ENCODE data around the gene GBP6.
"Not testable (repeated sequence)": the region's sequence is repeated elsewhere in the genome, so short reads cannot be mapped to it uniquely, and the experiment has no call there.

GBP6 gene

DNA sequence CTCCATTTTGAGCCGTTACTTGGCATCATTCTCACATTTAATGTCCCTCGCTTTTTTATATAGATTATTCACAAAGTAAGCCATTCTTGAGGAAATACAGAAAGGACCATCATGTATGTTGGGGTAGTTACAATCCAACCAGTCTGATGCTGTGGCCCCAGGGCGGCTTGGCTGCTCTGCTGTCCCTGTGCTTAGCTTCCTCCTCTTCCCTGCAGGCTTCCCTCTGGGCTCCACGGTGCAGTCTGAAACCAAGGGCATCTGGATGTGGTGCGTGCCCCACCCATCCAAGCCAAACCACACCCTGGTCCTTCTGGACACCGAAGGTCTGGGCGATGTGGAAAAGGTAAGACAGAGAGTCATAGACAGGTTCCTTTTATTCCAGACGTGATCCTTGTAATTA is 5.5 kb downstream of the GBP6 start:
- DNase-seq: no peak

DNA sequence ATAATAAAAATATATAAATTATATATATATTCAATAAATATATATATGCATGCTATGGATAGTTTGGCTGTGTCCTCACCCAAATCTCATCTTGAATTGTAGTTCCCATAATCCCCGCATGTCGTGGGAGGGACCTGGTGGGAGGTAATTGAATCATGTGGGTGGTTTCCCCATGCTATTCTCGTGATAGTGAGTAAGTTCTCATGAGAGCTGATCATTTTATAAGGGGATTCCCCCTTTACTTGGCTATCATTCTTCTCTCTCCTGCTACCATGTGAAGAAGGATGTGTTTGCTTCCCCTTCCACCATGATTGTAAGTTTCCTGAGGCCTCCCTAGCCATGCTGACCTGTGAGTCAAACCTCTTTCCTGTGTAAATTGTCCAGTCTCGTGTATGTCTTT is 10.0 kb downstream of the GBP6 start:
- DNase-seq: peak; percentile 27 to 29

DNA sequence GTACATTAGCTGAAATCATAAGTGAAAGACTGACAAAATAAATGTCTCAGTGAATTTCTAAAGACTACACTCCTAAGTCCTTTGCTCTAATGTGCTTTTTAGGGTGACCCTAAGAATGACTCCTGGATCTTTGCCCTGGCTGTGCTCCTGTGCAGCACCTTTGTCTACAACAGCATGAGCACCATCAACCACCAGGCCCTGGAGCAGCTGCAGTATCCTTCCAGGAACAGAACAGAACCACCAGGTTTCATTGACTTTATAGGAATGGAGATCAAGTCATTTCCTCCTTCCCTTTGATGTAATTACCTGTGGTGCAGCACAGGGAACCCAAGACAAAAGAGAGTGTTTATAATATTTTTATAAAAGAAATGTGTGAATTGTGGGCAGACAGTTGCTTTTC is 14.1 kb downstream of the GBP6 start:
- no peak for DNase-seq

DNA sequence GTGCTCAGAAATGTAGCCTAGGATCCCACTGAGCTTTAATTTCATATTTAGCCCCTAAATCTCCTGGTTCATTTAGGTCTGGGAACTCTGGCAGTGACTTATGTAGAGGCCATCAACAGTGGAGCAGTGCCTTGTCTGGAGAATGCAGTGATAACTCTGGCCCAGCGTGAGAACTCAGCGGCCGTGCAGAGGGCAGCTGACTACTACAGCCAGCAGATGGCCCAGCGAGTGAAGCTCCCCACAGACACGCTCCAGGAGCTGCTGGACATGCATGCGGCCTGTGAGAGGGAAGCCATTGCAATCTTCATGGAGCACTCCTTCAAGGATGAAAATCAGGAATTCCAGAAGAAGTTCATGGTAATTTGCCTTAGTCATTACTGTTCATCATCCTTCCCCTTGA is 17.8 kb downstream of the GBP6 start:
- DNase-seq: no peak

DNA sequence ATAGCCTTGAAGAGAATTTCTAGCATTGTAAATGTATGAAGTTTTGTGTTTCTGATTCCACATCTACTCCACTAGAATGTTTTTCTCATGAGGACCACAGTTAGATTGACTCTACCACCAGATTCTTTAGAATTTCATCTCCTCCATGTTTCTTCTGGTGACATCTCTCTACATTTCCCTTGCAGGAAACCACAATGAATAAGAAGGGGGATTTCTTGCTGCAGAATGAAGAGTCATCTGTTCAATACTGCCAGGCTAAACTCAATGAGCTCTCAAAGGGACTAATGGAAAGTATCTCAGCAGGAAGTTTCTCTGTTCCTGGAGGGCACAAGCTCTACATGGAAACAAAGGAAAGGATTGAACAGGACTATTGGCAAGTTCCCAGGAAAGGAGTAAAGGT is 18.6 kb downstream of the GBP6 start:
- no peak for DNase-seq

DNA sequence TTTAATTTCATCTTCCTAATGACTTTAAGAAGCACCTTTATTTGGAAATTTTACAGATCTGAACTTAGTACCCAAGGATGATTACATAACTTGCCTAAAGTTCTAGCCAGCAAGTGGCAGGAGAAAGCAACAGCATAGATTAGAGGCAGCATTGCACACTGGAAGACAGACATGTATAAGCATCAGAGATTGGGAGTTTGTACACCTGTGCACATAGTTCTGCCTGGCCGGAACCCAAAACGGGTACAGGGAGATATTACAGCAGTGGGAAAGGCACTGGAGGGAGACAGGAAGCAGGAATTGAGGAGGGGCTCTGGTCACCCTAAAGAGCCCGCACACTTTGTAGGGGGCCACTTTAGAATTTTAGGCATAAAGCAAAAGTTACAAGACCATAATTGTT is 19.3 kb downstream of the GBP6 start:
- DNase-seq: no peak

DNA sequence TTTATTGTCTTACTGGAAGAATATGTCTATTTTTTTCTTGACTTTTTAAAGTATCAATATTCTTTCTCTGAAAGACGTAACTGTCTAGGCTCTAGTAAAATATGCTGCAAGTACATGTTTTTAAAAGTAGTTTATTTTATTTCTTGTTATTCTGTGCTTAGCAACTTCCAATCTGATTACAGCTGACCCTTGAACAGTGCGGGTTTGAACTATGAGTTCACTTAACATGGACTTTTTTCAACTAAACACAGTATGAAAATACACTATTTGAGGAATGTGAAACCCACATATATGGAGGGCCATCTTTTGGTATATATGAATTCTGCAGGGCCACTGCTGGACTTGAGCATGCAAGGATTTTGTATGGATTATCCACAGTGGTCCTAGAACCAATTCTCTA is 26.8 kb downstream of the GBP6 start:
- no peak for DNase-seq

DNA sequence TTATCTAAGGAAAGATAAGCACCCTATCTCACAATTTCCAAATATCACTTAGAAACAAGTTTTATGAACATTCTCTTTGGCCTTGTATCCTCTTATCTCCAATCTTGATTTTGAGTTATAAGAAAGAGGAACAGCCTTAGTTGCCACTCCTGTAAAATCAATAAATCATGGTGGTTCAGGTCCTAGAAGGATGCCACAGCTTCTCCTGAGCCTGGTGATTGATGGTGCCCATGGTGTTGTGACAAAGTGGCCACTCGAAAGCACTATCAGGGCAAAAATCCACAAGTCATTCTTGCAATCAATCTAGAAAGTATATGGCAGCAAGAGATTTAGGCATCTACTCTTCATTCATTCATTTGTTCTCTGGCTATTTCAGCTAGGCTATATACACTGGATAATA is 27.8 kb downstream of the GBP6 start:
- DNase-seq: no peak

DNA sequence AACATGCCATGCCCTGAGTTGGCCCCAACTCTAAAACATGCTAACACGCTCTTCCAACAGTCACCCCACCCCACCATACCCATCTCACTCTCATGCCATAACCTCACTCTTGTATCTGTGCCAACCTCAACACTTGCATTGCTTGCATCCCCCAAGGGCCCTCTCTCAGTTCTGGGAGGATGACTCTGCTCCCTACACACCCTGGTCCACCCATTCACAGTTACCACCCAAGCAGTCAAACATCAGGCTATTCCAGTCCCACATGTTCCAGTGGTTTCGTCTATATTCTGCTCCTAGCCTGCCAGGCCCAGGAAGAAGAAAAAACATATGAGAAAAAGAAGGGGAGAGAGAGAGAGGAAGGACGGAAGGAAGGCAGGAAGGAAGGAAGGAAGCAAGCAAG is 31.0 kb downstream of the GBP6 start:
- DNase-seq: no peak

DNA sequence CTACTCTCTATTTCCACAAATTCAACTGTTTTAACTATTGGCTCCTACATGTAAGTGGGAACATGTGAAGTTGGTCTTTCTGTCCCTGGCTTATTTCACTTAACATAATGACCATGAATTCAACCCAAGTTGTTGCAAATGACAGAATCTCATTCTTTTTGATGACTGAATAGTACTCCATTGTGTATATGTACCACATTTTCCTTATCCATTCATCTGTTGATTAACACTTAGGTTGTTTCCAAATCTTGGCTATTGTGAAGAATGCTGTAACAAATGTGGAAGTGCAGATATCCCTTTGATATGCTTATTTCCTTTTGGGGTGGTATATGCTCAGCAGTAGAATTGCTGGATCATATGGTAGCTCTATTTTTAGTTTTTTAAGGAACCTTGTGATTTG is 33.0 kb downstream of the GBP6 start:
- no peak for DNase-seq

DNA sequence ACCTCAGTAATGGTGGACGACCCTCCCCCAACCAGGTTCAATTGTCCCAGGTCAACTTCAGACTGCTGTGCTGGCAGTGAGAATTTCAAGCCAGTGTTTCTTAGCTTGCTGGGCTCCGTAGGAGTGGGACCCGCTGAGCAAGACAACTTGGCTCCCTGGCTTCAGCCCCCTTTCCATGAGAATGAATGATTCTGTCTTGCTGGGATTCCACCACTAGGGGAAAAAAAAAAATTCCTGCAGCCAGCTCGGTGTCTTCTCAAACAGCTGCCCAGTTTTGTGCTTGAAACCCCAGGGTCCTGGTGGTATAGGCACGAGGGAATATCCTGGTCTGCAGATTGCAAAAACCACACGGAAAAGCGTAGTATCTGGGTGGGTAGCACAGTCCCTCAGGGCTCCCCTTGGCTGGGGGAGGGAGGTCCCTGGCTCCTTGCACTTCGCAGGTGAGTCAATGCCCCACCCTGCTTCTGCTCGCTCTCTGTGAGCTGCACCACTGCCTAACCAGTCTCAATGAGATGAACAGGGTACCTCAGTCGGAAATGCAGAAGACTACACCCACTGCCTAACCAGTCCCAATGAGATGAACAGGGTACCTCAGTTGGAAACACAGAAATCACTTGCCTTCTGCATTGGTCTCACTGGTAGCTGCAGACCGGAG is 41.5 kb downstream of the GBP6 start:
- DNase-seq: no peak

DNA sequence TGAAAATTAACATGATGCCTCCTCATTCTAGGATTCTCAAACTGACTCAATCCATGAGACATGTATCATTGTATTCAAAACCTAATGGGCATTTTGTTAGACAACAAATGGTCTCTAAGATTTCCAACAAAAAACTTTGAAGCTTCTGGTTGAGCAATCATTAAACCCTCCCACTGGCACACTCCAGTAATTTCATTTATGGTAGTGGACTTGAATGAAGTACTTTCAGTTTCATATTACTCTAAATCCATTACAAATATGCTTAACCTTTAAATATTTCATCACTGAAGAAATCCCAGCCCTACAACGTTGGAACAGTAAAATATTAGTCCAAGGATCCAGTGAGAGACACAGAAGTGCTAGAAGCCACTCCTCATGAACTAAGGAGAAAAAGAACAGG is 43.5 kb downstream of the GBP6 start:
- DNase-seq: peak; percentile 66 to 80

DNA sequence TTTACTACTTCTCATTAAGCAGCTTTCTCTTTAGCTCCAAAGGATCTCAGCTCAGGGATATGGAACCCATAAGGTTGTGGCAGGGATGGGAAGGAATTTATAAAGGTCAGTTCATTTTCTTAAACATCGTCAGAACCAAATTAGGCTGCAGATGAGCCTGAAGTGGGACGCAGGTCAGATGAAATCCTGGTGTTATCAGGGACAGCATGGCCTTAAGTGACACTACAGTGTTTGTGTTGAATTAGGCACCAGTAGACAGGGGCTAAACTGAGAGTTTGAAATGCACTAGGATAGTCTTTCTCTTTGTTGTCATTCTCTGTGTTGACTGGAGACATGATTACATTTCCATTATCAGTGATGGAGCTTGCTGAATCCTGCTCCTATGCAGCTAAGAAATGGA is 43.9 kb downstream of the GBP6 start:
- not testable (repeated sequence) for DNase-seq

DNA sequence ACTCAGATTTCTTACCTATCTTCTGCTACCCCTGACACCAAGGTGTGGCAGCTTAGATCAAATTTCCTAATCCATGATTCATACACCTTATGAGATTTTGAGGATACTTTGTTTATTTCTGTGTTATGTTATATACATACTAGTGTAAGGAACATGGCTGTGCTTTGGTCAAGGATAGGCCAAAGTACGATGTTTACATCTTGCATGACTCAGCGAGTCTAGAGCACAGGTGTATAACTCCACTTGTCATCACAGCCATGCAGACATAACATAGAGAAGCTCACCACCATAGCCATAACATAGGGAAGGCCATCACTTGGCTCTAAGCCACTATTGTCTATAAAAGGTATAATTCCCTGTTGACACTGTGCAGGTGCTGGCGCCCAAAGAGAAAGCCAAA is 61.2 kb downstream of the GBP6 start:
- no peak for DNase-seq

DNA sequence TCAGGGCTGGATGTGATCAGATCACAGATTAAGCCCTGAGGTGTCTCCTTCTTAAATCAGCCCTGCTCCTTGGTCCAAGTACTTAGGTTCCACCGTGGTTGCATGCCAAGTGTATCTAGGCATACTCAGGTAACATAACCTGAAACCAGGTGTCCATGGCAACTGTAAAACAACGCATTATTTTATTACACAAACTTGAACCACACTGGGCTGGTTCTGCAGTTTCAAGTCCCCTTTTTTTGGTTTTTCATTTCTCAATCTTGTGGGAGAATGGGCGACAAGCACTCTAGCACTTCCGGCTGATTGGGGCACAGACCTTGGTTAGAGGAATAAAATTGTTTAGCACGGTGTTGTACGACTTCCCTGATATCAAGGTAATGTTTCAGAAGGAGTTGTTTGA is 65.2 kb downstream of the GBP6 start:
- peak in 1 of 2 donors; percentile 29 for DNase-seq

DNA sequence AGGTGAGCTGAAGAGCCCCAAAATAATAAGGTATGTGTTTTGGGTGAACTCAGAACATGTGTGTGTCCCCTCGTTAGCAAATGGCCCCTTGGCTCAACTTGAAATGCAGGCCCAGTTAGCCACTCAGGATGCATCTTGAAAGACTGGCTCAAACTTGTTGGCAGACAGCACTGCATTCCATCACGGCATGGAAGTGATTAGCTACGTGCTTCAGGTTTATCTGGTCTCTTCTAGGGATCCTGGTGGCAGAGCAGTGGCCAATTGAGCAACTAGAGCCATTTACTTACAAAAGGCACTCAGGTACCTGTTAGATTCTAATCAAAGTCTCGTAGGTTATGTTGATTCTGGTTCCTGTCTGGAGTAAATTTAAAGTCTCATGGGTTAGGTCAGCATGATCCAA is 65.8 kb downstream of the GBP6 start:
- not testable (repeated sequence) for DNase-seq

DNA sequence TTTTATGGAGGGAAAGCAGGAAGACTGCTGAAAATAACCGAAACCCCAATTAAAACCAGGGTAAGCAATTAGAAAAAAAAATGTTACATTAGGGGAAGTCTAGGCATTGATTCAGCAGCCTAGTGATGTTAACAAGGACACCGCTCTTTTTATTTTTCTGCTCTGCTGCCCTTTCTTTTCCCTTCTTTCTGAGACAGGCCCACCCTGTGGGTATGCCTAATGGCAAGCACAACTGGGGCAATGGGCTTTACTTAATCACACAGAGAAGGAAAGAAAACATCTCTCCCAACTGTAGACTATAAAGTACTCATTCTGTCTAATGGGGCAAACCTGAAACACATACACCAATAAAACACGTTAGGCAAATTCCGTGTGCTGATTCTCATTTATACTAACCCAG is 69.6 kb downstream of the GBP6 start:
- no peak for DNase-seq

DNA sequence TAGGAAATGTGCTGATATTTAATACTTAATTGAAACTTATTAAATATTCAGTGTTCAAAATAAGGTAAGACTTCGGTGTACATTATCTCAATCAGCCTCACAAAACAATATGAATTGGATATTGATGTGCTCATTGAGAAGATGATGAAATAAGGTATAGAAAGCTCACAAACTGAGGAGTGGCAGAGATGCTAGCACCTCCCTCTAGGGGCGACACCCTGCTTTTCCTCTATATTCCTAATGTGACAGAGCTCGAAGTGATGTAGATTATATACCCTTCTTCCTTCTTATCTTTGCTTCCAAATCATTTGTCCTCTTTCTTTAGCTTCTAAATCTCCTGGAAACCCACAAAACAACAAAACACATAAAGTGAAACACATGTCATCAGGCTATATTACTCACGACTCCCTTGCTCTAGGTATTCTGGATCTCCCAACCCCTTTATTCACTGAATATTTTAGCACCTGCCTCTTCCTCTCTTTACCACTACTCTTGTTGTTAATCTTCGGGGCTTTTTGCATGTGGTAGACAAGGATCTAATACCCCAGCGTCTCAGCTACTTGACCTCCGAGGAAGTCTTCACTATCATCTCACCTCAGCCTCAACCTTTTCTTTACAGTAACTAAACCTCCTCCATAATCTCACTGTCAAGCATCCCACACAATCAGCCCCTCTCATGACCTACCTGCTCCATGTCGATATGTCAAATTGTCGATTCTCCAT is 70.4 kb downstream of the GBP6 start:
- not testable (repeated sequence) for DNase-seq
